GM18499 (cell line): Measurements from ENCODE around the gene FRAS1.

ENCODE experiments used
- ATAC-seq: cut with Tn5 transposase; IDR thresholded peaks from one replicate; pipeline ENCODE4 v1.9.1; 2021; ENCODE audit warnings: moderate number of reproducible peaks; ENCODE audit not compliant: insufficient read depth, unreplicated experiment

The FRAS1 gene

DNA sequence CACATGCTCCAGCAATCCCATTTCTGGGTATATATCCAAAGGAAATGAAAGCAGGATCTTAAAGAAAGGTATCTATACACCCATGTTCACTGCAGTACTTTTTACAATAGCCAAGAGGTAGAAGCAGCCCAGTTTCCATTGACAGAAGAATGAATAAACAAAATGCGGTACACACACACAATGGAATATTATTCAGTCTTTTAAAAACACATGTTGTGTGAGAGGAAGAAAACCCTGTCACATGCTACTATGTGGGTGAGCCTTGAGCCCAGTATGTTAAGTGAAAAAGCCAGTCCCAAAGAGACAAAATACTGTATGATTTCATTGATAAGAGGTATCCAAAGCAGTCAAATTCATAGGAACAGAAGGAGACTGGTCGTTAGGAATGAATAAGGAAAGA is 500.7 kb downstream of the FRAS1 start:
- ATAC-seq = no peak

DNA sequence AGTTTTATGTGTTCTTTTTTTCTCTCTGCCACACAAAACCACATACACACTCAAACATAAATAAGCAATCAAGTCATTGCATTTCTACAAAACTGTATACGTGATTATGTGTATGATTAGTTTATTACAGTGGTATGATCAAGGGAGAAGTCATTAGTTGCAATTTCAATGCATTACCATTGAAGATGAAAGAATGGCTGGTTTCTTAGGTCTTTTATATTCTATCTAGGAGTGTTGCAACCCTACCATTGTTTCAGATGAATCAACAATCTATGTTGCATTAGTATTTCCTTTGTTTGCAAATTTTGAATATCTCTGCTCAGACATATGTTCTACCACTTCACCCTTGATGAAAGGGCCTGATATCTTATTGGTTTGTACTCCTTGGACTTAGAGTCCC is 501.3 kb downstream of the FRAS1 start:
- ATAC-seq = no peak

DNA sequence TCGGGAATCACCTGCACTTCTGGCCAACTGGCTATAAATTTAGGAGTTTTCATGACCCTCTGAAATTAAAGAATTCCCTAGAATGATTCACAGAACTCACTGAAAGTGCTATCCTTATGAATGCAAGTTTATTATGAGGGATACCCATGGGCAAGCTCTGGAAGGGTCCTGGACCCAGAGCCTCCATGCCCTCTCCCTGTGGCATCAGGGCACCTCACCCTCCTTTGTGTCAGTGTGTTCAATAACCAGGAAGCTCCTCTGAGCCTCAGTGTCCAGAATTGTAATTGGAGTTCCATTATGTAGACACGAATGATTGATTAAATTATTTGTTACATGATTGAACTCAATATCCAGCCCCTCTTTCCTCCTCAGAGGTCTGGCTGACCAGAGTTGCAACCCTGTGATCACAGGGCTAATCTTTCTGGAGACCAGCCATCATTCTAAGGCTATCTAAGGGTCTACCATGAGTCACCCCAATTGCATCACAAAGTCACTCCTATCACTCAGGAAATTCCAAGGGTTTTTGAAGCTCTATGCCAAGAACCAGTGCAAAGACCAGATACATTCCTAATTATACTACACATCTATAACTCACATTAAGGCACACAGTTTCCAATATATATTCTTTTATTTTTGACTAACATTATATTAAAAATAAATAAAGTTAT is 503.3 kb downstream of the FRAS1 start:
- no peak for ATAC-seq

DNA sequence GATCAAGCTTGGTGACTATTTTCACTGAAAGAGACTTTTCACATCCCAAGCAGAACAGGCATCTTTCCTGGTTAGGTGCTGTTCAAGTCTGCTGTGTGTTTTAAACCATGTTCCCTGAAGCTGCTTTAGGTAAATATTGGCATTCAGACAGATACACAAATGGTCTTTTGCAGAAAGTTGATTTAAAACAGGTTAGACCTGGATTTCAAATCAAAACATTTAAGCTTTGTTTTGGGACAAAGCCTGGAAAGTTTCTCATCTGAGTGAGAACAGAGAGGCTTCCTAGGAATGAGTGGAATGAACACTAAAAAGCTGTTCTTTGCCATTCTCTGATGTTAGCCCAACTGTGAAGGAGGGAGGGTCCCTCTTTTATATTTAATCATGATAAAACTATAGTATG is 504.6 kb downstream of the FRAS1 start:
- no peak for ATAC-seq

DNA sequence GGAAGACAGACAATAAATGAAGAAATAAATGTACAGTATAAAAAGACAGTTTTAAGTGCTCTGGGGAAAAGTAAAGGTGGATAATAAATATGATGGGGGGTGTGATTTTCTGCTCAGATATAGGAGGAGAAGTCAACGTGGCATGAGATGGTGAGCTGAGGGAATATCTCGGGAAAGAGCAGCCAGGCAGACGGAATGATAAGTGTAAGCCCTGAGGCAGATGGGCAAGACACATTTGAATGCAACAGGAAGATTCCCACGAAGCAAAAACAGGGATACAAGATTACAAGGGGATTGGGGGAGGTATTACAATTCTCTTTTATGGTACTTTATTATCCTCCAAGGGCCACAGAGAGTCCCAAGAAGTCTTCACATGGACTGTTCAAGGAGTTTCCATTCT is 505.6 kb downstream of the FRAS1 start:
- no peak for ATAC-seq

DNA sequence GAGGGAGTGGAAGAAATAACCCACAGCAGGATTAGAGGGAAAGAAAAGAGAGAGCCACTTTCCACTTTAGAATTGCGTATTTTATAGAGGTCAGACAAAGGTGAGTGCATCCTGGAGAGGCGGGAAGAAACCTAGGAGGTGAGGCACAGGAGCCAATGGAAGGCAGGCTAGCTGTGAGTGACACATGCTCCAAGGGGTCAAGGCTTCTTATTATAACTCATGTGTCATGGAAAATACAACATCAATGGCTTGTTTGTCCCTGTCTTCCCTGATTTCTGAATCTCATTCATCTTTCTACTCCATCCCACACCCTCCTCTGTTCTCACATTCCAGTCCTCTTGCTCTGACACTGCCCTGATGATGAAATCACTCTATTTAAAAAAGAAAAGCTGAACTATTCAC is 508.8 kb downstream of the FRAS1 start:
- ATAC-seq = no peak

DNA sequence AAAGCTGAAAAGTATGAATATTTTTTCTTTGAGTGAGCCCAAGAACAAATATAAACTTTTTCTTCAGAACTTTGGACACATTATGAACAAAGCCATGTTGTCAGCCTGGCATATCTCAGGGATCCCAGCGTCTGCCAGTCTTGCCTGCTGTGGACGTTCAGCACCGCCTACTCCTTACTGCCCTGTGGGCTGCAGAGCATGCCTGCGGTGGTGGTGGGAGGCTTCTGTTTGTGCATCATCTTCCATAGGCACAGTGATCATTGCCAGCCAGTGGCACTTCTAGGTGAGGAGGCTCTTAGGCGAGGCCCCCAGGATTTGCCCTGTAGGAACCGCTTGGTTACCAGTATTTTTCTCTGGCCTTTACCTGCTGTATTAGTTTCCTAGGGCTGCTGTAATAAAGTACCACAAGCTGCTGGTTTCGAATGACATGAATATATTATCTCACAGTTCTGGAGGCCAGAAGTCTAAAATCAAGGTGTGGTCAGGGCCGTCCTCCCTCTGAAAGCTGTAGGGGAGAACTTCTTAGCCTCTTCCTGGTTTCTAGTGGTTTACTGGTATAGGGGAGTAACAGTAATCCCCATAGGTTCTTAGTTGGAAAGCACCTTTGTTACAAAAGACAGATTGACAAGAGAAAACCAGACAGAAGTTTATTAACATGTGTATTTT is 509.8 kb downstream of the FRAS1 start:
- ATAC-seq = peak; percentile 69

DNA sequence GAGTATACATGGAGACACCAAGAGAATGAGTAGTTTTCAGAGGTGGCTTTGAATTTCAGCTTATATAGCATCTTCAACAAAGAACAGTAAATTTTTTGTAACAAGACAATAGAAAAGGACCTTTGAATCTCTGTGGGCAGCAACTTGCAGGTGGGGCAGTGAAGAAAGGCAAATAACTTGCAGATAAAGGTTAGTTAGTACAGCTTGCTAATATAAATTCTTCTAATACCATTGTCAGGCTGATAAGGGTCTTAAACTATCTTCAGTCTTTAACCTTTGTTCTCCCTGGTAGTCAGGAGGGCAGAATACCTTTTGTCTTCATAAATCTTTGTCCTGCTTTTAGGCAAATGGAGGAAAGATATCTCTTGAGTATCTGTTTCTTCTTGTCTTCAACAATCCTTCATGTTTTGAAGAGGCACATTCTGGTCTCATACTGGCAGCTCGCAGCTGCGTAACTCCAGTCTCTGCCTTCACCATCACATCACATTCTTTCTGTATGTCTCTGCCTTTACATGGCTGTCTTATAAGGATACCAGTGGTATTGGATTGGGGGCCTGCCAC is 510.5 kb downstream of the FRAS1 start:
- no peak for ATAC-seq

DNA sequence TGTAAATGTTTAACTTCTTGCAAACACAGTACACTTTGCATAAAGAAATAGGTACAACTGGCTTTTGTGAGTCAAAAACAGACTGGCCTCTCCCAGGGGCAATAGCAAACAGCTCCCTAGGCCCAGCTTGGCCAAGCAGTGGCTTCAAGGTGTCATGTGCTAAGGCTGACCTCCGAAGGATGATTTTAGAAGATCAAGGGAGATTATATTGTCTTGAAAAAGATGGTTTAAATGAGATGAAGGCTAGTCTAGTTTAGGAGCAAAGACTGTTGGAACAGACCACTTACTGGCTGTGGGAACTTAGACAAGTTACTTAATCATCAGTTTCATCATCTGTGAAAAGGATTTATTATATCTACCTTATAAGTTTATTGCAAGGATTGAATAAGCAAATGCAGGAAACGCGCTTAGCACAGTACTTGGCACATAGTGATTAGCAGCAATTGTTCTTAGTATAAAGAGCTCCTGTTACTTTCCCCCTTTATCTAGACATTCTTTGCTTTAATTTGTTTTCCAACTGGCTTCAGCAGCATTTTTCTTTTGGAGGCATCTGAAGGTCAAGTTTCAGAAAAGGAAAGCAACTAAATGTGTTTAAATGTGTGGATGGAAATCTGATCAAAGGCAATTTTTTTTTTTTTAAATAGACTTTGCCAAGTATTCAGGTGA is 511.6 kb downstream of the FRAS1 start:
- no peak for ATAC-seq

DNA sequence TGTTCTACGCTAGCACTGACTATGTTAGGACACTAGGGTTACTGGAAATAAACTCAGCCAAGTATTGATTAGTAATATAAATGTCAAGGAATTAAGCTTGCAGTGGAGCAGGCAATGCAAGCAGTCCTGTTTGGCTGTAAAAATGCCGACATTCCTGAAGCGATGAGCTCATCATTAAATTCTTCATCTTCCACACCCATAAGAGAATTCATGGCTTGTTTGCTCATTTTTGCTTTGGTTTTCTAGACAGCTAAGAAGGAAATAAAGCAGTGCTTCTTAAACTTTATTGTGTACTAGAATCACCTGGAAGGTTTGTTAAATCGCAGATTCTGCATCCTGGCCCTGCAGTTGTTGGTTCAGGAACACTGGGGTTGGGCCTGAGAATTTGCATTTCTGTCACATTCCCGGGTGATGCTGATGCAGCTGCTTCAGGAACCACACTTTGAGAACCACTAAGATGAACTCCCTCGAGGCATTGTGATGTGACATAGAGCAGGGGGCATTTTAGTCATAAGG is 512.2 kb downstream of the FRAS1 start:
- ATAC-seq = no peak

DNA sequence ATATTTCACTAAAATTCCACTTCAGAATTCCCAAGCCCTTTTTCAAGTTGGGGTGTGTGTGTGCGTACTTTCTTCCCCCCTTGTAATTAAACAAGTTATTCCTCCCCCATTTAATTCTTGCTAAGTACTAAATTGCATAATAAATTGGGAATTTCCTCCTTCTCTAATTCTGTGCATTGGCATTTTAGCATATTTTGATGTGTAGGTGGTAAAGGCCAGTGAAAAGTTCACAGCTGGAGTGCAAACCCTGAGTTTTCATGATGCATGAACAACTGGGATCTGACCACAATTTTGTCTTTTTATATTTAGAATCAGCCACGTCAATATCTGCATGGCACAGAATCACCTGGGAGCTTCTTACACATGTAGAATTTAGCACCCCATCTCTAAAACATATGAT is 513.0 kb downstream of the FRAS1 start:
- ATAC-seq = no peak

DNA sequence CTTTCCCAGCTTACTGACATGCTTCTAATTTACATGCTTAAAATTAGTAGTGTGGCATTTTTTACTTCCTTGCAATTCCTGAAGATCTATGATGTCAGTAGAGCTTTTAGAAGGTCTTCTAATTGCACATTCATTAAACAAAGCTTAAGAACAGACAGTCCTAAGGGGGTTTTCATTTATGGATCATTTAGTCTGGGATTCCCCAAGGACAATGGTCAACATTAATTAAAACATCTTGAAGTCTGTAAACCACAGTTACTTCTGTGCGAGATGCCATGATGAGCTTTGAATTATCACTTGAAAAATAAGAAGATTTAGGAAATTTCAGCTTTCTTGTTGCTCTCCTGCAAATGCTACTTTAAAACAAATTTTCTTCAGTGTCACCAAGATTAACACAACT is 514.7 kb downstream of the FRAS1 start:
- ATAC-seq = no peak

DNA sequence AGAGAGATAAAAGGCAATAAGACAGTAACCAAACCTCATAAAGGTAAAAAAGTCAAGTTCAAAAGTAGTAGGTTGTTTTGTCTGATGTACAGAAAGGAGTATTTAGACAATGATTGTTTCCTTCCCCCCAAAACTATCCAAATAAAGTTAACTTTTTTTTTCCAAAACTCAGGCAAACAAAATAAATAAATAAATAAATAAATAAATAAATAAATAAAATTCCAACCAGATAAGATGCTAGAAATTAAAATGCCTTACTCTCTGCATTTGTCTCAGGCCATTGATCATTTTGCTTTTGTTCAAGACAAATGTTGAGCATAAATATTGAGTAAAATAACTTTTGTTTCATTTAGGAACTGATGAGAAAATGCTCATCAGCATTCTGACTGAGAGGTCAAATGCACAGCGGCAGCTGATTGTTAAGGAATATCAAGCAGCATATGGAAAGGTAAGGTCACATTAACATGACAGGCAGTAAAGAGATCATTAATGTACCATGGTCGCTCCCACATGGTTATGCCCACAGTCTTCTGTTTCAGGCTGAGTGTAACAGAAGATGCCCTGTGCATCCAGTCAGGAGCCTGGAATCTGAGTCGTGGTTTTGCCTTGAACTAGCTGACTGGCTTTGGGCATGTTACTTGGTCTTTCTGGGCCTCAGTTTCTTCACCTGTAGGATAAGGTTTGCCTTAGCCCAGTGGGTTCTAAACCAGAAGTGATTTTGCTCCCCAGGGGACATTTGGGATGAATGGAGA is 521.7 kb downstream of the FRAS1 start:
- no peak for ATAC-seq

DNA sequence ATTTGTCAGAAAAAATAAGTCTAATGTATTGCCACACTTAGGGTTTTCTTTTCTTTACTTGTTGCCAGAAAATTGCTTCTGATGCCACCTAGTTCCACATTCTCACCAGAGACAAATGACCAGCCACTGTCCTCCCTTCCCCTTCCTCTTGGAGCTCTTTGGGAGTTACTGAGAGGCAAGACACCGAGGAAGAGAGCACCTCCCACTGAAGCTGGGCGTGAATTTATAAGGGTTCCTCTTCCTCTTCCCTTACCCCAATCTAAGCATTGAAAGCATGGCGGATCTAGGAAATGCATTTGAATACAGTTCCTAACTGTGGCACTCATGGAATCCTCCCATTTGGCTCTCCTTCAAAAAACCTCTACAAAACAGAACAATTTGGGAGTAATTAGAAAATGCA is 524.5 kb downstream of the FRAS1 start:
- no peak for ATAC-seq

DNA sequence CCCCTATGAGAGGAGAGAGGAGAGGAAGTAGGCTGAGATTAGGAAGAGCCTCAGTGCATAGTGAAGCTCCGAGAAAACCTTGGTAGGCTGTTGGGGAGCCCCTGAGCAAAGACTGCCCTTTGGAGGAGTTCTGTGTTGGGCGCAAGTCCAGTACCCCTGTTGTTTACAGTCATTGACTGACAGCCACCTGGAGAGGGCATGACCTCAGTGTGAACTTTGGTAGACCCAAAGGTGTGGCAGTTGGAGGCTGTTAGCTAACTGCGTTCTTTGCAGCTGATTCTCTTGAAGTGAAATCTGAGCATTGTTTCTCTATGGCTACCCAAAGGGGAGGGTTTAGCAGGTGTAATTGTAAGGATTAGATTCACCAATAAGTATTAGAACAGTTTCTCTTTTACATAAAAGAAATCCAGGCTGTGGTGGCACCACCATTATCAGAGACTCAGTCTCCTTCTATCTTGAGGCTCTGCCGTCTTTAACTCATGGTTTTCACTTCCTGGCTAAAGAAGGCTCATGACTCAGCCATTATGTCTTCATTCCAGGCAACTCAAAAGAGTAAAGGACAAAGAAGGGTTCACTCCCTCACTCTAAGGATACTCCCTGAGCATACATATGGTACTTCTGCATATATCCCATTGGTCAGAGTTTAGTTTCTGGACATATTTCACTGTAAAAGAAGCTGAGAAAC is 527.9 kb downstream of the FRAS1 start:
- ATAC-seq = no peak

DNA sequence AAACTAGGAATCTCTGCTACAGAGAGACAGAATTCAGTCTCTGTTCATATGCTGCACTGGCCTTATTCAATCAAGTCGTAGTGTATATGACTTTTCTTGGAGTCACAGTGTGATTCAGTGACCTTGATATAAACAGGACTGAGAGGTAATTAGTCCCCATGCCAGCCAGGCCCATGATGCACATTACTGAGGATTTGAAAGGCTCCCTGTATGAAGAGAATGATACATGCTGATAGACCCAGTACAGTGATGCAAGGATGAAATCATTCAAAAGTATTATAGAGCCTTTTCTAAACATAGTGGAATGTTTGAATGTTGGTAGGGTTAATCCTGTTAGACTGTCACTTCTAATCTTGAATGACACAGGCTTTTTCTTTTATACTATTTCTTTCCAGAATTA is 528.5 kb downstream of the FRAS1 start:
- no peak for ATAC-seq

DNA sequence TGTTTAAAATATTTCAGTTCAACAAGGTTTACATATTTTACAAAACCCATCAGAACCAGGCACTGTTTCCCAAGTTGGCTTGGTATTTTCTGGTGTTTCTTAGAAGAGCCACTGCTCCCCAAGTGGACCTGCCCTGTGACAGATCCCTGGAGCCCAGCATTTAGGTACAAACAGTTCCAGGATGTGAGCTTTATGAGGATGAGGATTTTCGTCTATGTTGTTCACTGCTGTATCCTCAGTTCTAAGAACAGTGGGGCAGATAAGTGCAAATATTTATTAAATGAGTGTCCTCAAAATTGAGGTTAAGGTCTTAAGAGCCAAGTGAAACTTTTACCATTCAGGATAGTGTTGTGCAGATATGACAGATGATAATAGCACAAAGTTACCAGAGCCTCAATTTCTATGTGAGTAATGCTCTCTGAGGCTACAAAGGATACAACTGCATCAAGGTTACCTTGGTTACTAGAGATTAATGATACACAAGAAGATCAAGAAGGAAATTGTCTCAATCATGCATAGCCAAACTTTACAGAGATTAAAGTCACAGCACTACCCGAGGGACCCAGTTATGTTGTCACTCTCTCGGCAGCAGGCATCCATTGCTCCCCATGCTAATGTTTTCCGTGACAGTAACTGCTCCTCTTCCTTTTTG is 531.9 kb downstream of the FRAS1 start:
- ATAC-seq = no peak

DNA sequence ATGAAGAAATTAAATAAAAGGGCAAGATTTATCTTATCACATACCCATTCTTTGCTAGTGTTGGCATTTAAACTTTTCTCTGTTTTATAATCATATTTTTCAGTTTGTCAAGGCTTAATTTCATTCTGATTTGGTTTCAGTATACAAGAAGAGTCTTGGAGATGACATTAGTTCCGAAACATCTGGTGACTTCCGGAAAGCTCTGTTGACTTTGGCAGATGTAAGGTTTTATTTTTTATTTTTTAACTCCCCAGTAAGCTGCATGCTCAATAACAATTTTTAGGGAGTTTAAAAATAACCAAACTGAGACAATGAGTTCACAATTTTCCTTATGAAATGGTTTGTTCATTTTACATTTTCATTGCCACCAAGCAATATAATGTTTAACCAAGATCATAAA is 534.3 kb downstream of the FRAS1 start:
- ATAC-seq = no peak

DNA sequence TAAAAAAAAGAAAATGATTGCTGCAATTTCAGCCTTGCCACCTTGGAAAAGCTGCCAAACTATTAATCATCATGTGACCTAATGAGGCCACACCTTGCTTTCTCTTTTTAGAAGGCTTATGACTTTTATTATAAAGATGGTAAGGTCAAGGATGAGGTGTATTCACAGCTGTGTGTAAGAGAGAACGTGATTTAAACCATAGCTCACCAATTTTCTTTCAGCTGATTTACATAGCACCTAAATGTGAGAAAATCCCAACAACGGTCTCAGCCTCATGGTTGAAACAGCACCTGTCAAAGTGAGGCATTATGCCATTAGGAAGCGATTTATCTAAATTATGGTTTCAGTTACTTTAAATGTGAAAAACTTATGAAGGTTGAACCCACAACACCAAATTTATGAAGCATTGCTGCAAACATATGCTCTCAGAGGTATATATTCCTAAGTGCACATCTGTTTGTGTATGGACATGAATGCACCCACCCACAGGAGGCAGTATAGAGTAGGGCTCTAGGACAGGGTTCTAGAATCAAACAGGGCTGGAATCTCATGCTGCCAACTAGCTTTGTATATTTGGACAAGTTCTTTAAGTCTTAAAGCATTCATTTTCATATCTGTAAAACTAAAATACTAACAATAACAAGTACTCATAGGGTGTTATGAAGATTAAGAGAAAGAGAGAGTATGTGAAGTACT is 535.1 kb downstream of the FRAS1 start:
- no peak for ATAC-seq
